OCI-M2 (cell line): ENCODE results near the gene CD38.

Experiments
- DNase-seq: peaks from one replicate; lab custom pipeline; 2025; ENCODE audit not compliant: unreplicated experiment; lab: John Stamatoyannopoulos, UW

The CD38 gene

DNA sequence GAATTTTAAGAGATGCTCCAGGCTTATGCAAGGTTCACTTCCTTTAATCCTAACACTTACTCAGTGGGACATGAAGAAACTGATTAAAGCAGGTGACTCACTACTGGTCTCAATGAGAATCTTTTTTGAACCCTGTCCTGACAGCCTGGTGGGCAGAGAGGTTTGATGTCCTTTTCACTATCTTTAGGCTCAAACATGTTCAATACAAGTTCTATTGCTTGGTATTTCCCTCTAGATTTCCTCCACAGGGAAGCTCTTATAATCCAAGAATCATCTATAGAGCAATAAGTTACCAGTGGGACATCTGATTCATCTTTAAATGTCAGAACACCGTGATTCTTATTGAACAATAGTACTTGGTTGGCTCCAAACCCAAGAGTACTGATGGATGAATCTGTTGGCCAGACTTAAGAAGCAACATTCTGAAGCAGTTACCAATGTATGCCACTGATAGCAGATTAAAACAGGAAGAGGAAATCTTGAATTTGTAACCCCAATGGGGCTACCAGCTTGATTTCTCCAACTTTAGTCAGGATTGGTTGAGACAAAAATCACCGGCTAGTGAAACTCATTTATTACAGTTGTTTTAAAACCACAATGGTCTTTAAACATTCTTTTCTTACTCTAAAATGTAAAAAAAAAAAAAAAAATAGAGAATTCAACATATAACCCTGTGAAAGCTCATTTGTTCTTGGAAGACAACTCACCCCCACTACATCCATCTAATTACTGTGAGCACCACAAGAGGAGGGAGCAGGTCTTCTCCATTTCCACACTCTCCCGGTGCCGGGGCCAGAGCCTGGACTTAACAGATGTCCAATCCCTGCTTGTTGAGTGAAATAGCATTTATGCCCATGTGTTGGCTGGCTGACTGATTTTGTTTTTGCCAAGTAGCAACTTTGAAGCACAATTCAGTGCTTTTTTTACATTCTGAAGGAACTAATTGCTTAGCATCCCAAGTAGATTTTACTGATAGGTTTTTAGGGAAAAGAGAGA is 117.1 kb downstream of the CD38 start:
- no peak for DNase-seq

GRCh38 chr4:15897577-15897976 is 119.4 kb downstream of the CD38 start:
- DNase-seq = no peak

- DNase-seq = no peak
These were observed 120.8 kb downstream of the CD38 start for GRCh38 chr4:15898902-15899301.

DNA sequence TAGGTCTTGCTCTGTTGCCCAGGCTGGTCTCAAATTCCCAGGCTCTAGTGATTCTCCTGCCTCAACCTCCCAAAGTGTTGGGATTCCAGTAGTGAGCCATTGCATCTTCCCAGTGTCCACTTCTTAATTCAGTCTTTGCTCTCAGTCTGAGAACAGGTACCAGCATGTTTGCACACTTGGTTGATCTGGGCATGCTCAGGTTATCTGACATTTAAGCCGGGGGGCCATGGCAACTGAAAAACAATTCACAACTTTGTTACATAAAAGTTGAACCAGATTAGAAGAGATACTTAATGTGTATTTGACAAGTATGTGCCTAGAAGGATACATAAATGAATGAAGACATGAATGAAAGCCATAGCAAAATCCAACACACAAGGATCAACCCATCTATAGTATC is 121.4 kb downstream of the CD38 start:
- no peak for DNase-seq

DNA sequence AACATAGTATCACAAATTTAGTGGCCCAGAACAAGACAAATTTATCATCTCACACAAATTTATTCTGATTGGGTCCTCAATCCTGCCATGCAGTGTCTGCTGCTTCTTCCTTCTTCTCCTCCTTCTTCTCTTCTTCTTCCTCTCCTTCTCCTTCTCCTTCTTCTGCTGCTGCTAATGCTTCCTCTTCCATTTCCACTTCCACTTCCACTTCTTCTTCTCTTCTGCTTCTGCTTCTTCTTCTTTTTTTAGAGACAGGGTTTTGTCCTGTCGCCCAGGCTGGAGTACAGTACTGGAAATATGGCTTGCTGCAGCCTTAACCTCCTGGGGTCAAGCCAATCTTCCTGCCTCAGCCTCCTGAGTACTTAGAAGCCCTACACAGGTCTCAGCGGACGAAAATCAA is 122.9 kb downstream of the CD38 start:
- DNase-seq = no peak

DNA sequence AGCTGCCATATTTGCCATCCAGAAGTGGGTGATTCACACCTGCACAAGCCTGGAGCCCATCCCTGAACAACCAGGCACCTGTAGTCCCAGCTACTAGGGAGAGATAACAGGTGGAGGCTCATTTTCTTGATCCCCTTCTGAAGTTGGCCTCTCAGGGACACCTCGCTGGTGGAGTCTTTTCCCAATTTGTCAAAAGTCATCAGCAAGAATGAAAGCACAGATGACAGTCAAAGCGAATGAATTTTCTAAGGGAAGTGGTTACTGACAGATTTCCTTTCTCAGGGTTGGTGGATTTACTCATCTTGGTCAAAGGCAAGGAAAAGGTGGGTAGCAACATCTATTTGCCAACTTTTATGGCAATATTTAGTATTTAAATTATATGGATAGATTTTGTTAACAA is 123.9 kb downstream of the CD38 start:
- no peak for DNase-seq

GRCh38 chr4:15902746-15903145 is 124.6 kb downstream of the CD38 start:
- DNase-seq = no peak
